A673 (cell line): ENCODE measurements around the gene PRDM16. TPM values are rescaled to one million over a fixed set of nuclear protein-coding genes. Genes with fewer than 3 reads are reported as not detected.

Source experiments
- BruUV-seq: library from RNA; stranded (reverse); fragments of 400-500 nt; replicated peaks from 2 replicates; lab custom pipeline; 2021; lab: Mats Ljungman, UMichigan
- CTCF ChIA-PET: fragments of 300-600 bp; sonication (Branson Sonifier 250); formaldehyde crosslinking; loops from one replicate; lab custom pipeline; 2022; ENCODE audit warnings: antibody characterized with exemption; lab: Charles Lee
- POLR2A ChIA-PET: fragments of 300-600 bp; sonication (Branson Sonifier 250); formaldehyde crosslinking; loops from one replicate; lab custom pipeline; 2022; ENCODE audit warnings: antibody characterized with exemption; ENCODE audit not compliant: low non-redundant PET; lab: Charles Lee
- DNase-seq: peaks from one replicate; pipeline ENCODE4 v3.0.0-alpha.2; 2015; ENCODE audit warnings: low spot score
- H3K27ac ChIP-seq: fragments of 200-600 bp; sonication (generic); 2 replicates; pipeline ENCODE4 v1.5.1; 2016; ENCODE audit warnings: mixed run types, low read depth, mild to moderate bottlenecking, mixed read lengths, antibody characterized with exemption, low read length; ENCODE audit not compliant: poor library complexity, severe bottlenecking
- H3K27me3 ChIP-seq: fragments of 200-600 bp; sonication (generic); replicated peaks from 2 replicates; pipeline ENCODE4 v1.6.1; 2017; ENCODE audit warnings: mixed run types, low read depth, mild to moderate bottlenecking, mixed read lengths, antibody characterized with exemption, low read length; ENCODE audit not compliant: insufficient read depth, poor library complexity
- H3K36me3 ChIP-seq: fragments of 200-600 bp; sonication (generic); 2 replicates; pipeline ENCODE4 v1.6.1; 2016; ENCODE audit warnings: mixed run types, mild to moderate bottlenecking, mixed read lengths, antibody characterized with exemption, low read length; ENCODE audit not compliant: insufficient read depth, poor library complexity, severe bottlenecking
- H3K4me1 ChIP-seq: fragments of 200-600 bp; sonication (generic); 2 replicates; pipeline ENCODE4 v1.6.1; 2017; ENCODE audit warnings: mixed run types, mild to moderate bottlenecking, mixed read lengths, antibody characterized with exemption, low read length; ENCODE audit not compliant: insufficient read depth, poor library complexity, severe bottlenecking
- H3K4me3 ChIP-seq: fragments of 200-600 bp; sonication (generic); 2 replicates; pipeline ENCODE4 v1.5.1; 2016; ENCODE audit warnings: low read depth, mixed run types, mild to moderate bottlenecking, mixed read lengths, low read length; ENCODE audit not compliant: poor library complexity, severe bottlenecking
- H3K9me3 ChIP-seq: fragments of 200-600 bp; sonication (generic); 2 replicates; pipeline ENCODE4 v1.6.1; 2016; ENCODE audit warnings: mixed run types, low read depth, mild to moderate bottlenecking, mixed read lengths, antibody characterized with exemption, low read length; ENCODE audit not compliant: poor library complexity, severe bottlenecking
- EZH2 ChIP-seq: fragments of 200-600 bp; sonication (generic); IDR thresholded peaks from 2 replicates; pipeline ENCODE4 v1.6.1; 2017; ENCODE audit warnings: borderline replicate concordance, low read depth, mild to moderate bottlenecking, mixed read lengths, antibody characterized with exemption, low read length; ENCODE audit not compliant: poor library complexity, severe bottlenecking
- intact Hi-C: fragments of 100-400 bp; cut with micrococcal nuclease; formaldehyde crosslinking; loops from one replicate; pipeline ENCODE4 v1.10.0; 2022; ENCODE audit not compliant: unreplicated experiment
- total RNA-seq: library from RNA; stranded (reverse); gene quantifications from 2 replicates; pipeline ENCODE4 v1.2.3, GENCODE V29; 2021
- TF ChIP-seq, protein P1 (sequence below): fragments of 300-800, 200-600 bp; sonication (generic); conservative IDR thresholded peaks from 2 replicates; pipeline ENCODE4 v1.5.1; 2017; ENCODE audit warnings: low read depth, mild to moderate bottlenecking, antibody characterized with exemption, low read length, moderate library complexity, mixed read lengths

Gene PRDM16
- total RNA-seq, 1 experiment from 2014 or later = 0.49 TPM

DNA sequence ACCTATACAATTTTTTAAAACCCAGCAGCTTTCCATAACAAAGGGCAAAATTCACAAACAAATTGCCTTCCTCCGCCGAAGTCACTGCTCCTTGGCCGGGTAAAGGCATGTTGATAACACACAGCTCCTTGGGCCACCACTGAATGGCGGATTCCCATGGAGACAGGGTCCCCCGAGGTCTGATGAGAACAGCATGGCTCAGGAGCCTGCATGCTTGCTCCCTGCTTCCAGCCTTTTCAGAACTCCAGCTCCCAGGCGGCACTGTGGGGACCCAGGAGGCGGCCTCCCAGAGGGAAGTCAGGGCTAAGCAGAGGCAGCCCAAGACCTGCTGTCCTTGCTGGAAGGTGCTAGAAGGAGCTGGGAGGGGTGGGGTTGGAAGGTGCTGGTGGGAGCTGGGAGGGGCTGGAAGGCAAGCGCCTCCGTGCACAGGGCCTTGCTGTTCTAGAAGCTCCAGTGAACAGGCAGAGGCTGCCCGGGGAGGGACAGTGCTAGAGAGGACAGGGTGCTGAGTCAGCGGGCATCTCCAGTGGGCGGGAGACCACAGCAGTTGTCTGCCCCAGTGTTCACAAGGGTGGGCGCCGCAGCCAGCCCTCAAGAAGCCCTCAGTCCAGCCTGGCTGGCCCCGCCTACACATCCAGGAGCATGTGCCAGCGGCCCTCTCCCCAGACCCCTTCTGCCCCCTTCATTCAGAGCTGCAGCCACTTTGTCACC is 35.1 kb downstream of the PRDM16 start:
- CTCF ChIA-PET = no interaction called here
- no peaks in the 10 kb centered on the region for H3K4me1 ChIP-seq

GRCh38 chr1:3105167-3105863 is 36.3 kb downstream of the PRDM16 start:
- H3K36me3 ChIP-seq = no peaks in the 10 kb centered on the region
- TF ChIP-seq, protein P1, sequence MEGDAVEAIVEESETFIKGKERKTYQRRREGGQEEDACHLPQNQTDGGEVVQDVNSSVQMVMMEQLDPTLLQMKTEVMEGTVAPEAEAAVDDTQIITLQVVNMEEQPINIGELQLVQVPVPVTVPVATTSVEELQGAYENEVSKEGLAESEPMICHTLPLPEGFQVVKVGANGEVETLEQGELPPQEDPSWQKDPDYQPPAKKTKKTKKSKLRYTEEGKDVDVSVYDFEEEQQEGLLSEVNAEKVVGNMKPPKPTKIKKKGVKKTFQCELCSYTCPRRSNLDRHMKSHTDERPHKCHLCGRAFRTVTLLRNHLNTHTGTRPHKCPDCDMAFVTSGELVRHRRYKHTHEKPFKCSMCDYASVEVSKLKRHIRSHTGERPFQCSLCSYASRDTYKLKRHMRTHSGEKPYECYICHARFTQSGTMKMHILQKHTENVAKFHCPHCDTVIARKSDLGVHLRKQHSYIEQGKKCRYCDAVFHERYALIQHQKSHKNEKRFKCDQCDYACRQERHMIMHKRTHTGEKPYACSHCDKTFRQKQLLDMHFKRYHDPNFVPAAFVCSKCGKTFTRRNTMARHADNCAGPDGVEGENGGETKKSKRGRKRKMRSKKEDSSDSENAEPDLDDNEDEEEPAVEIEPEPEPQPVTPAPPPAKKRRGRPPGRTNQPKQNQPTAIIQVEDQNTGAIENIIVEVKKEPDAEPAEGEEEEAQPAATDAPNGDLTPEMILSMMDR = no peak
- TF ChIP-seq EZH2 = no peak
- no peak overlapping the region for H3K4me3 ChIP-seq
- intact Hi-C loops = no loop called here
- H3K27ac ChIP-seq = no peak overlapping the region
- ChIA-PET CTCF (interaction anchor here (0.7 kb wide), 1 partner anchor 106 kb away, joined by 5 read pairs; no protein-coding TSS in a partner anchor), POLR2A (no interaction called here)
- no peak for DNase-seq
- no TSS peak for BruUV-seq
- H3K9me3 ChIP-seq = peaks cover 4% of the 10 kb centered on the region
- no peaks in the 10 kb centered on the region for H3K4me1 ChIP-seq
- peaks cover 64% of the 10 kb centered on the region for H3K27me3 ChIP-seq

More for the DNA sequence above, 35.1 kb downstream of the PRDM16 start:
- Histone ChIP-seq H3K36me3 (no peaks in the 10 kb centered on the region), H3K27me3 (peaks cover 74% of the 10 kb centered on the region), H3K9me3 (peaks cover 4% of the 10 kb centered on the region), H3K4me3 (no peak overlapping the region), H3K27ac (no peak overlapping the region)
- no TSS peak for BruUV-seq
- DNase-seq = no peak
- POLR2A ChIA-PET = no interaction called here
- intact Hi-C loops = no loop called here
- no peak for TF ChIP-seq EZH2
- TF ChIP-seq, protein P1 = no peak

DNA sequence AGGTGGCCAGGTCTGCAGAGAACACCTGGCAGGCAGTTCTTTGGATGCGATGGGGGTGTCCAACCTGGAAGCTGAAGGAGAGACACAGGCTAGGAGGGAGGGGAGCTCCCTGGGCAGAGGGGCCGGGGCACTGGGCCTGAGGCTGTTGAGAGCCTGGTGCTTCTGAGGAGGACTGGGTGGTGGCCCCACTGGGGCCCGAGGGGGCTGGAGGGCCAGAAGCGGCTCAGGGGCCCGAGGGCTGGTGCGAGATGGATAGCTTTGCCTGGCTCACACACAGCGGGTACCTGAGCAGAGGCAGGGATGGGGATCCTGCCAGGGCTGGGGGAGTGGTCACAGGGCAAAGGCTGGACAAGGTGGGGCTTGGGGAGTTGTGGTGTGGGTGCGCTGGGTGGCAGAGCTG is 37.2 kb downstream of the PRDM16 start:
- no peaks in the 10 kb centered on the region for H3K36me3 ChIP-seq
- H3K4me1 ChIP-seq = no peaks in the 10 kb centered on the region
- no TSS peak for BruUV-seq
- H3K9me3 ChIP-seq = peaks cover 4% of the 10 kb centered on the region
- no peak overlapping the region for H3K4me3 ChIP-seq
- ChIA-PET CTCF (interaction anchor here (0.7 kb wide), 1 partner anchor 105 kb away, joined by 5 read pairs; no protein-coding TSS in a partner anchor), POLR2A (no interaction called here)
- H3K27me3 ChIP-seq = peaks cover 55% of the 10 kb centered on the region
- TF ChIP-seq, protein P1 = no peak
- TF ChIP-seq EZH2 = no peak
- intact Hi-C loops = no loop called here
- H3K27ac ChIP-seq = no peak overlapping the region
- no peak for DNase-seq
